Heart left ventricle (tissue), 16 donors: Measurements from ENCODE around the gene C6orf15. TPM values are rescaled to one million over a fixed set of nuclear protein-coding genes. Genes with fewer than 3 reads are reported as not detected.

ENCODE experiments used
- ATAC-seq, 4 donors: fragments of 200-7000 bp; cut with Tn5 transposase; one replicate each; pipeline ENCODE4 v1.9.1; 2020 to 2022; ENCODE audit warnings: moderate library complexity in 4 of 4, mild to moderate bottlenecking in 3 of 4, moderate number of reproducible peaks in 1 of 4
- DNase-seq, 5 donors: peaks; one replicate each; pipeline ENCODE4 v3.0.0-alpha.2; 2020
- H3K27ac ChIP-seq, 12 donors: fragments of 200-600 bp; sonication (generic) in 4 of 12; one replicate each; pipeline versions ENCODE4 v1.5.0 to v1.8.0; 2016 to 2022; ENCODE audit warnings: mild to moderate bottlenecking in 2 of 12
- H3K27me3 ChIP-seq, 9 donors: fragments of 200-600 bp; sonication (generic) in 2 of 9; one replicate each; pipeline versions ENCODE4 v1.5.1 to v1.8.0; 2016 to 2022; ENCODE audit warnings: mild to moderate bottlenecking in 3 of 9
- H3K36me3 ChIP-seq, 9 donors: fragments of 200-600 bp; sonication (generic) in 2 of 9; one replicate each; pipeline versions ENCODE4 v1.5.0 to v1.8.0; 2018 to 2022; ENCODE audit warnings: mild to moderate bottlenecking in 2 of 9
- H3K4me1 ChIP-seq, 12 donors: fragments of 200-600 bp; sonication (generic) in 4 of 12; one replicate each; pipeline versions ENCODE4 v1.5.0 to v1.8.0; 2016 to 2022; ENCODE audit warnings: mild to moderate bottlenecking in 3 of 12
- H3K4me3 ChIP-seq, 12 donors: fragments of 200-600 bp; sonication (generic) in 4 of 12; one replicate each; pipeline versions ENCODE4 v1.5.0 to v1.8.0; 2017 to 2022; ENCODE audit warnings: mild to moderate bottlenecking in 9 of 12, moderate library complexity in 4 of 12
- H3K9me3 ChIP-seq, 12 donors: fragments of 200-600 bp; sonication (generic) in 4 of 12; one replicate each; pipeline versions ENCODE4 v1.5.0 to v1.8.0; 2016 to 2022; ENCODE audit warnings: mild to moderate bottlenecking in 1 of 12
- POLR2A ChIP-seq, 2 donors: fragments of 450-650 bp; IDR thresholded peaks; one replicate each; pipeline ENCODE4 v1.6.1; 2017; ENCODE audit warnings: antibody characterized with exemption in 2 of 2, mild to moderate bottlenecking in 2 of 2, moderate library complexity in 2 of 2
- WGBS, 4 donors: extraction: QIAGEN DNeasy Blood & Tissue Kit in 2 of 4; methylation state at CpG; one replicate each; pipeline versions ENCODE4 v1.1.5 to v1.1.7; 2013 to 2018; 5-methylcytosine and 5-hydroxymethylcytosine counted together
- intact Hi-C, 10 donors: fragments of 100-400 bp; cut with DNase I; formaldehyde crosslinking; loops; one replicate each; pipeline versions ENCODE4 v1.11.1 to v1.14.2; 2022
- polyA plus RNA-seq, 2 donors: library from polyadenylated mRNA; stranded (reverse); fragments of 200-250 nt; gene quantifications; one replicate each; pipeline ENCODE4 v1.2.3, GENCODE V29; 2013
- total RNA-seq, 9 donors: library from RNA; depleted of rRNA in 2 of 9; stranded (reverse); fragments of >200 nt in 2 of 9; fragmentation: NEBNext Ultra II Directional in 3 of 9; extraction: Animal tissue kit (Norgen Biotek cat#: 25700) in 3 of 9; gene quantifications; one replicate each; pipeline versions ENCODE4 v1.1.0 to v1.2.4, GENCODE V29; 2016 to 2023
- TF ChIP-seq, protein P1 (sequence below), 12 donors: fragments of 200-600 bp; sonication (generic) in 4 of 12; IDR thresholded peaks; one replicate each; pipeline versions ENCODE4 v1.5.0 to v1.8.0; 2018 to 2022; ENCODE audit warnings: antibody characterized with exemption in 12 of 12, mild to moderate bottlenecking in 5 of 12
- donor health status: ischemic (EF 13 %, LVEDD 7.1; RV severe dilation, severe dysfunction).
- donor health status: healthy with polysubstance abuse.
- donor health status: DM: no; HTN: yes; CAD: no.
- donor health status: DM: no; HTN: no; CAD: no.
- donor health status: ischemic (EF 25% LVEDD 6.9; RV normal size, moderate dysfunction).
- donor health status: ischemic (EF 25% LVEDD 5.7; RV mildly dilated, moderate dysfunction).
- donor health status: healthy.
- donor health status: DM: yes; HTN: yes; CAD: no.
- donor health status: ischemic (EF 35%, LVEDD 5.7; RV mildly dilated, moderate dysfunction).
- donor health status: nonischemic (EF 11% LVEDD 7.7; RV severe dilation, severe dysfunction).
- donor health status: DM: yes; HTN: yes; CAD: no.
- donor health status: PGD.
- donor health status: ischemic (EF 29% LVEDD 5.4; RV normal size, mild dysfunction).
- donor health status: nonischemic (EF 23%, LVEDD 6.1; RV moderate dilation, normal function).

Gene C6orf15
- total and polyA plus RNA-seq, 11 donors: not detected

DNA sequence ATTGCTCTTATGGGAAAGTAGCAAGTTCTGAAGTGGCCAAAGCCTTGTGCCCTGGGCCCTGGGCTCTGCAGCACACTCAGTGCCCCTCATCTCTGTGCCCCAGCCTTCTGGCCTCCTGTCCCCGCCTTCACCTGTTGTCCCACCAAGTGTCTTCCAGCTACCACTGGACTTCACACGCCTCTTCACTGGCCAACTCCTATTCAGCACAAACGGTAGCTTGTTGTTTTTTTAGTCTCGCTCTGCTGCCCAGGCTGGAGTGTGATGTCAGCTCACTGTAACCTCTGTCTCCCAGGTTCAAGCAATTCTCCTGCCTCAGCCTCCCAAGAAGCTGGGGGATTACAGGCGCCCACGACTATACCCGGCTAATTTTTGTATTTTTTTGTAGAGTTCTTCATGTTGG, 40.4 kb upstream of the C6orf15 start:
- ATAC-seq (no peak), DNase-seq (peak in 1 of 5 donors; percentile 16)
- intact Hi-C loops: no loop called here
- WGBS, 4 donors: 87 to 97% (median 92%) methylated on average over 7 of the region's 7 CpGs
- Histone ChIP-seq H3K36me3 (peaks cover 0 to 39% (median 25%) of the 10 kb centered on the region in 9 donors), H3K4me3 (no peak overlapping the region), H3K4me1 (peaks cover 0 to 9% (median 7%) of the 10 kb centered on the region in 12 donors), H3K9me3 (no peaks in the 10 kb centered on the region), H3K27ac (no peak overlapping the region), H3K27me3 (no peaks in the 10 kb centered on the region)
- TF ChIP-seq POLR2A (IDR thresholded peaks at IDR 0.05): no peak
- TF ChIP-seq, protein P1, sequence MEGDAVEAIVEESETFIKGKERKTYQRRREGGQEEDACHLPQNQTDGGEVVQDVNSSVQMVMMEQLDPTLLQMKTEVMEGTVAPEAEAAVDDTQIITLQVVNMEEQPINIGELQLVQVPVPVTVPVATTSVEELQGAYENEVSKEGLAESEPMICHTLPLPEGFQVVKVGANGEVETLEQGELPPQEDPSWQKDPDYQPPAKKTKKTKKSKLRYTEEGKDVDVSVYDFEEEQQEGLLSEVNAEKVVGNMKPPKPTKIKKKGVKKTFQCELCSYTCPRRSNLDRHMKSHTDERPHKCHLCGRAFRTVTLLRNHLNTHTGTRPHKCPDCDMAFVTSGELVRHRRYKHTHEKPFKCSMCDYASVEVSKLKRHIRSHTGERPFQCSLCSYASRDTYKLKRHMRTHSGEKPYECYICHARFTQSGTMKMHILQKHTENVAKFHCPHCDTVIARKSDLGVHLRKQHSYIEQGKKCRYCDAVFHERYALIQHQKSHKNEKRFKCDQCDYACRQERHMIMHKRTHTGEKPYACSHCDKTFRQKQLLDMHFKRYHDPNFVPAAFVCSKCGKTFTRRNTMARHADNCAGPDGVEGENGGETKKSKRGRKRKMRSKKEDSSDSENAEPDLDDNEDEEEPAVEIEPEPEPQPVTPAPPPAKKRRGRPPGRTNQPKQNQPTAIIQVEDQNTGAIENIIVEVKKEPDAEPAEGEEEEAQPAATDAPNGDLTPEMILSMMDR (IDR thresholded peaks at IDR 0.05): no peak

DNA sequence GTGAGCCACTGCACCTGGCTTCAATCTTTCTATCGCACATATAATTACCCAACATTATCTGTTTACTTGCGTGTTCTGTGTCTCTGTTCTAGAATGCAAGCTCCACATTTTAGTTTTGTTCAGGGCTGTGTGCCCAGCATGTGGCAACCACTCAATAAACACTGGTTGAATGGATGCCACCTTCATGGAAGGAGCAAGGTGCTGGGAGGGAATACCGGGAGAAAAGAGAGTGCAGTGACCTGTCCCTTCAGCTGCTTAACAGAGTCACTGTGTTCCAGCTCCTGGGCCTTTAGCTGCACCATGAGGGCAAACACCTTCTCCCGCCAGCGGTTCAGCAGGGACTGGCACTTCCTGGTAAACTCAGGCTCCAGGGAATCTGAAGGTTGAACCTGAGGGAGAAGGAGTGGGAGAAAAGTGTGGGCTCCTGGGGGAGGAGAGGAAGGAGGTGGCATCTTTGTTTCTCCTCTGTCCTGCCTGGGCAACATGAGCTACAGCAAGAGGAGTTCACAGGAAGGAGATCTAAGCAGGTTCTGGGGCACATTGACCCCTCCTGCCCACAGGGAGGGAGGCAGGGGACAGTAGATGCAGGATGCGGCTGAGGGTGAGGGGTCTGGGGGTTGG, 37.6 kb upstream of the C6orf15 start:
- TF ChIP-seq POLR2A (IDR thresholded peaks at IDR 0.05): no peak
- TF ChIP-seq, protein P1 (IDR thresholded peaks at IDR 0.05): no peak
- Histone ChIP-seq H3K4me3 (no peak overlapping the region), H3K36me3 (peaks cover 0 to 37% (median 19%) of the 10 kb centered on the region in 9 donors), H3K9me3 (no peaks in the 10 kb centered on the region), H3K4me1 (no peaks in the 10 kb centered on the region), H3K27ac (no peak overlapping the region), H3K27me3 (no peaks in the 10 kb centered on the region)
- ATAC-seq: no peak
- WGBS, 4 donors: 92 to 98% (median 95%) methylated on average over 5 to 6 of the region's 6 CpGs
- DNase-seq: no peak
- intact Hi-C loops: no loop called here

GRCh38 chr6:31145386-31145785, 33.0 kb upstream of the C6orf15 start:
- no peak overlapping the region for H3K4me3 ChIP-seq
- ATAC-seq (no peak), DNase-seq (no peak)
- 94 to 96% (median 95%) methylated on average over 10 of the region's 10 CpGs for WGBS, 4 donors
- intact Hi-C loops: no loop called here
- H3K27ac ChIP-seq: no peak overlapping the region
- no peaks in the 10 kb centered on the region for H3K9me3 ChIP-seq
- H3K36me3 ChIP-seq: peaks cover 0 to 44% (median 8%) of the 10 kb centered on the region in 9 donors
- no peaks in the 10 kb centered on the region for H3K27me3 ChIP-seq
- no peak for TF ChIP-seq POLR2A (IDR thresholded peaks at IDR 0.05)
- TF ChIP-seq, protein P1 (IDR thresholded peaks at IDR 0.05): no peak
- H3K4me1 ChIP-seq: peaks cover 0 to 24% (median 15%) of the 10 kb centered on the region in 12 donors

GRCh38 chr6:31144970-31145340, 32.6 kb upstream of the C6orf15 start:
- H3K9me3 ChIP-seq: no peaks in the 10 kb centered on the region
- 78 to 95% (median 81%) methylated on average over 10 to 11 of the region's 11 CpGs for WGBS, 4 donors

More at GRCh38 chr6:31144970-31145340, 32.6 kb upstream of the C6orf15 start:
- TF ChIP-seq POLR2A (IDR thresholded peaks at IDR 0.05): no peak
- TF ChIP-seq, protein P1 (IDR thresholded peaks at IDR 0.05): no peak
- intact Hi-C loops: no loop called here
- Histone ChIP-seq H3K36me3 (peaks cover 0 to 41% (median 4%) of the 10 kb centered on the region in 9 donors), H3K27ac (no peak overlapping the region), H3K4me1 (peaks cover 0 to 24% (median 15%) of the 10 kb centered on the region in 12 donors), H3K27me3 (no peaks in the 10 kb centered on the region), H3K4me3 (no peak overlapping the region)
- DNase-seq: no peak
- ATAC-seq: no peak
